HG03064 (cell line): ENCODE data around the gene ARHGAP24.
"Not testable (repeated sequence)": the region's sequence is repeated elsewhere in the genome, so short reads cannot be mapped to it uniquely, and the experiment has no call there.

Experiments
- ATAC-seq: cut with Tn5 transposase; IDR thresholded peaks from one replicate; pipeline ENCODE4 v1.9.1; 2021; ENCODE audit warnings: low read depth; ENCODE audit not compliant: unreplicated experiment

Gene ARHGAP24

DNA sequence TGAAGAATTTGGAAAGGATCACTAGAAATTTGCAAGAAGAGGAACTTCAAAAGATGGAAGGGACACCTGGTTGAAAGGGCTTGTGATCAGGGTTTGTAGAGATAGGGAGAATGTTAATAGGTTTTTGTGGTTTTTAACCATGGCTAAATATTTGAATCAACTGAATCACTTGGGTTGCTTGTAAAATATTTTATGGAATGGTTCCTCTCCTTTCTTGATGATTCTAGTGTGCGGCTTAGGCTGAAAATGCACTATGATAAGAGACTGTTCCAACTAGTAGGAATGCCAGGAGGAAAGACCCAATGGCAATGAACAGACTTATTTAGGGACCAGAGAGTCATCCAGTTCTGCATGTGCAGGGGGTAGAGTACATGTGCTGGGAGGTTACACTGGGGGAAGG, 408.2 kb downstream of the ARHGAP24 start:
- ATAC-seq, result no peak

DNA sequence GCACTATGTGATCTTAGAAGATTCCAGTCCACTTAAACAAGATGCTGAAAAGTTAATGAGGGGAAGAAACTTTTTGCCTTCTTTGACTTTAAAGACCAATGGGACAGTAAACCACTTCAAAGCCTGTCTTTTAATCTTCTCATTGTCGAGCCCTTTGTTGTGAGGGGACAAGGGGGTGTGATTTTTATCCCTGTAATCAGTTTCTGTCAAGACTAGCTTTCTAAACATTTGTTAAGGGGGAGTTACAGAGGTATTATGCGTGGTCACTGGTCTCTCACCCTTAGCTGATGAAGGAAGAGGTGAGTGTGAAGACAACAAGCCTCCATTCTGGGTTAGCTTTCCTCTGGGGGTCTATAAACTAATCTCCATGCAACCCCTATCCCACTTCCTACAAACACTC, 409.3 kb downstream of the ARHGAP24 start:
- no peak for ATAC-seq

- no peak for ATAC-seq
These were observed 411.7 kb downstream of the ARHGAP24 start for GRCh38 chr4:85886665-85887064.

- no peak for ATAC-seq
These were observed 414.4 kb downstream of the ARHGAP24 start for GRCh38 chr4:85889314-85889713.

- no peak for ATAC-seq
These were observed 420.8 kb downstream of the ARHGAP24 start for GRCh38 chr4:85895755-85896154.

DNA sequence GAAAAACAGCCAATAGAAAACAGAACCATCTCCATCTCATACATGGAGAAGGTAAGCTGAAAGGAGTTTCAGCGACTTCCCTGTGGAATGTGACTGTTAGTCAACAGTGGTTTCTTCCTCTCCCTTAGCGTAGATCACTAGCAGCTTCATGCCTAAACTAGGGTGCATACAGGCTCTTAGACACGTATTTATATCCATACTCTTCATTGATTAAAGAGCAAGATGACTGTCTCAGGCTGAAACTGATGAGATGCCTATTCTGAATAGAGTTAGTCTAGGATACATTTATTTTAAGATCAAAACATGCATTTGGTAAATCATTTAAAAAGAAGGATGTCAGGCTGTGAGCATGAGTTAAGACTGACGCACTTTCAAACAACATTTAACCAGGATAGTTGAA, 423.3 kb downstream of the ARHGAP24 start:
- ATAC-seq, result no peak

DNA sequence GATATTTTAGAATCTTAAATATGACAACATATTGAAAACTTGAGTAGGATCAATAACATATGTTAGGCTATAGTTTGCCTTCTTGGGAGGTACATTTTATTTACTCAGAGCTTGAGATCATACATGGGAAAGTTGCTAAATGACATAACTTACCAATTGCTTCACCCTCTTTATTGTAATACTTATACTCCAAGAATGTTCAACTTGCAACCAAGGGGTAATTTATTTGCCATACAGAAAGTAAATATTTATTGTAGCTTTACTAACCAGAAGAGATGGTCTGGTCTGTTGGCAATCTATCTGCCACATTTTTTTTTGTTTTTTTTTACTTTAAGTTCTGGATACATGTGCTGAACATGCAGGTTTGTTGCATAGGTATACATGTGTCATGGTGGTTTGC, 426.6 kb downstream of the ARHGAP24 start:
- no peak for ATAC-seq

DNA sequence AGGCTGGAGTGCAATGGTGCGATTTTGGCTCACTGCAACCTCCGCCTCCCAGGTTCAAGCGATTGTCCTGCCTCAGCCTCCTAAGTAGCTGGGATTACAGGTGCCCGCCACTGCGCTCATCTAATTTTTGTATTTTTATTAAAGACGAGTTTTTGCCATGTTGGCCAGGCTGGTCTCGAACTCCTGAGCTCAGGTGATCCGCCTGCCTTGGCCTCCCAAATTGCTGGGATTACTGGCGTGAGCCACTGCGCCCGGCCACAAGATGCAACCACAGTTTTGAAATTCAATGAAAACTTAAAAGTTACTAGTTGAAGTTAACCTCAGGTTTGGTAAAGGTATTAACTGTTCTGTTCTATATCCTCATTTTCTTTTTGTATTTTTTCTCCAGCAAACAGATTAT, 427.7 kb downstream of the ARHGAP24 start:
- ATAC-seq, result not testable (repeated sequence)

DNA sequence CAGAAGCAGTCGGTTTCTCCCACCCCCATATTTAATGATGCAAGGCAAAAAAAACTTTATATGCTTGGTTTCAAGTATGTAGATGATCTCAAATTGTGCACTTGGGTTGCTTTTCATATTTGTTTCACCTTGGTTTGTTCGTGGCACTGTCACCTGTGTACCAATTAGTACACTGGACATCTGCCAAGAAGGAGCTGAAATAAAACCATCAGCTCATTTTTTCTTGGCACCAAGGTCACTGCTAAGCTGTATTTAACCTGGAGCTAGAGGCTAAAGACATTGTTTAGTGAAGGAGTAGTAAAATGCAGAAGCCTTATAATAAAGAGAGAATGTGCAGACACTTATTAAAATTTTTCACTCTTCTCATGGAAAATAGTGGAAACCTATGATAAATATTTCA, 430.8 kb downstream of the ARHGAP24 start:
- no peak for ATAC-seq

DNA sequence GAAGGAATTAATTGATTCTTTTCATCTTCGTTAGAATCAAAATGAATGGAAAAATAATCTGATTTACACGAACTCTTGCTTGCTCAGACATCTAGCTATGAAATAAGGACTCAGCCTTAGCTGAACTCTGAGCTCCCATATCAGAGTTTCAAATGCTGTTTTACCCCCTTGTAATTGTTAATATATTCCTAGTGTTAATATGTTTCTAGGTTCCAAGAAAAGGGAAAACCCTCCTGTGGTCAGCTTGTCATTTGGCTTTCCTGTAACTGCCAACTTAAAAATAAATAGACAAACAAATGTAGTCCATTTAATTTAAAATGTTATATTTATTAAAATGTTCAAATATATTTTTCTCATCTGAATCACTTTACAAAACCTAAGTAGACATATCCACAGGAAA, 432.1 kb downstream of the ARHGAP24 start:
- ATAC-seq, result no peak

DNA sequence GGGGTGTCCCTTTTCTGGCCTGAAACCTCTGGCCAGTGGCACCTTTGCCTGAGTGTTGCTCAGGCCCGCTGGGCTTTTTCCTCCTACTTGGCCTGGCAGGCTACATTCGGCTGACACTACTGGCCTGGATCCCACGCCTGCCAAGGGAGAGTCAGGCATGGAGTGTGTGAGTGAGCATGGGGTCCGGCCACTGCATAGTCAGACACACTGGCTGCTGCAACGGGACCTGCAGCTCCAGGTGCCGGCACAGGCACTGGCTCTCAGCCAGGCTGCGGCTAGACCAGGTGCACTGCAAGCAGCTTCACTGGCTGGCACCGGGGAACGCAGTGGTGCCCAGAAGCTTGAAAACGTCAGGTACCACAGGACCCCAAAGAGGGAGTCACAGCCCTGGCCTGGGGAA, 434.9 kb downstream of the ARHGAP24 start:
- ATAC-seq, result no peak

- no peak for ATAC-seq
These were observed 436.0 kb downstream of the ARHGAP24 start for GRCh38 chr4:85910985-85911384.

DNA sequence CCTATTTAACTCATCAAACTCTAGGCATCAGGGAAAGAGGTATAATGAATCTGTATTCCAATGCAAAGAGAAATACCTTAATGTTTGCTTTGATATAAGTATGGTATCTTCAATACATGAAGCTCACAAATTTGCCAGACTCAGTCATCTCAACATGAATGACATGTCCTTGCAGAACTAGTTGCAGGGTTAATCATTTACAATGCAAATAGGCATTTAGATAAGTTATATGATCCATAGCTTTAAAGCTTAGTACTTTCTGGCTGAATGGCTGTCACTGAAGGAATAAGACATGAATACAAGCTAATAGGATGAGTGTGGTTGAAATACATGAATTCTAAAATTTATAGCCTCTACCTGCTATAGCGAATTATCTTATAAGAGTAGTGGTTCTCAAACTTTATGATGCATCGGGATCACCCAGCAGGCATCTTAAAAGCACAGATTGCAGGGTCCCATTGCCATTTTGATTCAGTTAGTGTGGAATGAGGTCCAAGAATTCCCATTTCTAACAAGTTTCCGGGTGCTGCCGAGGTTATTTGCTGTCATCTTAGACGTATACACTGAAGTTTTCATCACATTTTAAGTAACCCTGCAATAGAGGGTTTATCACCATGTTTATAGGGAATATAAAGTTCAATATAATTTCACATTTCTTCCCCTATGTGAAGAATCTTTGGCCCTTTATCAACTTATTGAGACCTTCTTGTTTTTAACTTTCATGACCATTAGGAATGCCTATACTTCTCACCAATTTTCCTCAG, 439.2 kb downstream of the ARHGAP24 start:
- ATAC-seq, result no peak

- ATAC-seq, result not testable (repeated sequence)
These were observed 440.6 kb downstream of the ARHGAP24 start for GRCh38 chr4:85915570-85915969.

- no peak for ATAC-seq
These were observed 444.4 kb downstream of the ARHGAP24 start for GRCh38 chr4:85919200-85919887.

- ATAC-seq, result no peak
These were observed 450.1 kb downstream of the ARHGAP24 start for GRCh38 chr4:85925071-85925470.

DNA sequence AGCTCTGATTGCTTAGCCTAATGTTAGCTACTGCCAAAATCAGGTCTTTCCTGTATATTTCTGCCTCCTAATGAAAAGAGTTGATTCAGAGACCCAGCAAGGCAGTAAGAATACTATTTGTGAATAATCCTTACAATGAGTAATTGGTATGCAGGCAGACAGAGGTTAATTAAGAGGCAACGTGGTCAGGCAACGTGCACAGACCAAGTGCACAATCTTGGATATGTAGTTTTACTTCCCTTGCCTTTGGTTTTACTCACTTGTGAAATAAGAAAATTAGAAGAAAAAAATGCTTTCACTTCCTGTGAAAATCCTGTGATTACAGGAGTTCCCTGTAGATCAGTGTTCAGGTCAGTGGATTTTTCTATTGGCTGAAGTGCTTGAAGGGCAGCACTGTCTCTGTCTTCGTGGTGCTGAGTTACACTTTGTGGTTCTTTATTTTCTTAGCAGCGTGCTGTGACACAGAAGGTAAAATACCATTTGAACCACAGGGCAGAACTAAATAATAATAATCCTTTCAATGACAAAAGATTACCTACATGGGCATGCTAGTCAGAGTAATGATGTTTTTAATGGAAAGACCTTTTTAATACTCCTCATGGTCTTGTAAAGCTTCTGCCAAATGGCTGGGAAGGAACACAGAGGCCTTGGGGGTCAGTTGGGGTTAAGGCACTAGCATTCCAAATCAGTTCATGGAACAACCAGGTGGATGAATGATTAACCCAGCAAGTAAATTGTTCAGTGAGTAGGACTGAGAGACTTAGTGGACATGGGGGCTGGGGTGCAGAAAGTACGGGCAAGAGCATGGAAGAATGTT, 454.0 kb downstream of the ARHGAP24 start:
- ATAC-seq, result no peak

GRCh38 chr4:85929961-85930665, 455.2 kb downstream of the ARHGAP24 start:
- no peak for ATAC-seq

DNA sequence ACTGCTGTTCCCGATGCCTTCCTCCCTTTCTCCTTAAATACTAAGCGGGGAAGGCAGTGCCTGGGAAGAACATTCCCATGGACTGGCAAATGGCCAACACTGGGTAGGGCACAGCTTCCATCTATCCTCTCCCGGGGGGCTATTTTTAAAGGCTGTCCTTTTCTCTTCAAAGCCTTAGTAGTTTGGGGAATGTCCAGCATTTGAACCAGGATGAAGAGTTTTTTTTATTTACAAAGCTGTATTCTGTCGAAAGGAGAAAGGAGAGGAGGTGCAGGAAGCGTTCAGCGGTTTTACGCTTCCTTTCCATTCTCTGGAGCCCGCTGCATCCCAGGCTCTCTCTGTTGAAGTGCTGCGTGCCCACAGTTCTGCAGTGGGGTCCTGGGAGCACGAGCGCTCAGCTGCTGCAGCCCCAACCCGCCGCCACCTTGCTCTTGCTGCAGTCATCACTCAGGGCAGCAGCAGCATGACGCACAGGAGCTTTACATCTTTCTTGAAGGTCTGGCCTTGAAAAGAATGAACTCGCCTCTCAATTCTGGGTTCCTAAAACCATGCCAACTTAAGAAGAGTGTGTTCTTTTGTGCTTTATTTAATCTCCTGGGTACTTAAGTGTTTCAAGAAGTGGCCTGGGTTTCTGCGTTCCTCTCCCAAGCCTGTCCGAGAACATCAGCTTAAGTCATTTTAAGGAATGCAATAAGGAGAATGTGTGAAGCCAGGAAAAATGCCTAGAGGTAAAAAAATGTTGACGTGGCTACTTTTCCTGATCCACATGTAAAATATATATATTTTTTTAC, 457.7 kb downstream of the ARHGAP24 start:
- no peak for ATAC-seq

DNA sequence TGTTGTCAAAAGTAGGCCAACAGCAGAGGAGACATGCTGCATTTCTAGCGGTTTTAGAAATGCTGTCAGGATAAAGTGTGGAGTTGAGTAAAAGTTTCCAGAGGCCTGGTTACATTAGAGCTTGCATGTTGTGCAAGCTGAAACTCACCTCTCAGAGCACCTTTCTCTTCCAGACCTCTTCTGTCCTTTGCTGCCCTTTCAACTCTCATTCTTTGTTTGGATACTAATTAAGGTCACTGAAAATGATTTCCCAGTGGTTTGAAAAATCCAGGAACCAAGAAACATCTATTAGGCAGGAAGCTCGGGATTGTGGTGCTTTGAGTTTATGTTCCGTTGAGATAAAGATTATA, 458.3 kb downstream of the ARHGAP24 start:
- no peak for ATAC-seq
